Spleen (tissue), 11 donors: ENCODE results near the gene GSDME. TPM values are rescaled to one million over a fixed set of nuclear protein-coding genes. Genes with fewer than 3 reads are reported as not detected.

ENCODE experiments used
- DNase-seq: peaks from one replicate; pipeline ENCODE4 v3.0.0-alpha.2; 2020
- H3K27ac ChIP-seq, 8 donors: fragments of 200-600 bp; sonication (generic) in 7 of 8; 1 replicate in 4 of 8; 2 replicates in 4 of 8; pipeline versions ENCODE4 v1.5.0 to v1.8.0; 2016 to 2021; ENCODE audit warnings: inconsistent platforms in 4 of 8, mild to moderate bottlenecking in 4 of 8, moderate library complexity in 1 of 8
- H3K27me3 ChIP-seq, 7 donors: fragments of 200-600 bp; sonication (generic) in 6 of 7; replicated peaks in 1 of 7; 1 replicate in 4 of 7; 2 replicates in 3 of 7; pipeline versions ENCODE4 v1.5.0 to v1.8.0; 2016 to 2021; ENCODE audit warnings: inconsistent platforms in 3 of 7, mild to moderate bottlenecking in 1 of 7
- H3K36me3 ChIP-seq, 6 donors: fragments of 200-600 bp; sonication (generic) in 5 of 6; 1 replicate in 4 of 6; 2 replicates in 2 of 6; pipeline versions ENCODE4 v1.5.0 to v1.8.0; 2016 to 2021; ENCODE audit warnings: inconsistent platforms in 2 of 6
- H3K4me1 ChIP-seq, 6 donors: fragments of 200-600 bp; sonication (generic) in 5 of 6; 1 replicate in 3 of 6; 2 replicates in 3 of 6; pipeline versions ENCODE4 v1.5.0 to v1.8.0; 2016 to 2021; ENCODE audit warnings: inconsistent platforms in 3 of 6
- H3K4me3 ChIP-seq, 8 donors: fragments of 200-600 bp; sonication (generic) in 7 of 8; 1 replicate in 4 of 8; 2 replicates in 4 of 8; pipeline versions ENCODE4 v1.5.0 to v1.8.0; 2016 to 2021; ENCODE audit warnings: inconsistent platforms in 4 of 8, mild to moderate bottlenecking in 4 of 8, moderate library complexity in 2 of 8
- H3K9me3 ChIP-seq, 8 donors: fragments of 200-600 bp; sonication (generic) in 7 of 8; 1 replicate in 4 of 8; 2 replicates in 4 of 8; pipeline versions ENCODE4 v1.5.0 to v1.8.0; 2016 to 2021; ENCODE audit warnings: inconsistent platforms in 4 of 8
- POLR2A ChIP-seq, 3 donors: fragments of 450-650 bp; IDR thresholded peaks; one replicate each; pipeline ENCODE4 v1.5.1; 2017; ENCODE audit warnings: antibody characterized with exemption in 3 of 3, mild to moderate bottlenecking in 1 of 3
- POLR2AphosphoS5 ChIP-seq, 3 donors: sonication (generic); formaldehyde crosslinking; IDR thresholded peaks; one replicate each; pipeline ENCODE4 v1.5.1; 2017; ENCODE audit warnings: antibody characterized with exemption in 3 of 3
- WGBS, 5 donors: extraction: QIAGEN DNeasy Blood & Tissue Kit in 3 of 5; methylation state at CpG; one replicate each; pipeline versions ENCODE4 v1.1.5 to v1.1.7; 2013 to 2018; 5-methylcytosine and 5-hydroxymethylcytosine counted together
- intact Hi-C: fragments of 100-400 bp; cut with DNase I; formaldehyde crosslinking; loops from one replicate; pipeline ENCODE4 v1.15.0; 2023; ENCODE audit warnings: low total_unique reads
- polyA plus RNA-seq, 3 donors: library from polyadenylated mRNA; stranded (reverse); fragments of 200-250 nt; gene quantifications; one replicate each; pipeline ENCODE4 v1.2.1, GENCODE V29; 2013
- total RNA-seq, 7 donors: library from RNA; depleted of rRNA in 3 of 7; stranded (reverse); fragments of >200 nt in 3 of 7; fragmentation: NEBNext Ultra II Directional in 4 of 7; extraction: Animal tissue kit (Norgen Biotek cat#: 25700) in 4 of 7; gene quantifications; one replicate each; pipeline versions ENCODE4 v1.1.0 to v1.2.1, GENCODE V29; 2016 to 2021
- TF ChIP-seq, protein P1 (sequence below), 11 experiments: fragments of 200-600 bp in 7 of 11; fragments of 450-650 bp in 4 of 11; sonication (generic) in 4 of 11; IDR thresholded peaks in 8 of 11; conservative IDR thresholded peaks in 3 of 11; 1 replicate in 7 of 11; 2 replicates in 4 of 11; pipeline versions ENCODE4 v1.4.0 to v1.8.0; 2016 to 2021; ENCODE audit warnings: antibody characterized with exemption in 11 of 11, inconsistent platforms in 4 of 11, mild to moderate bottlenecking in 1 of 11
- donor health status: healthy with polysubstance abuse.
- donor health status: DM: no; HTN: no; CAD: no; lungs with moderate emphysema.
- donor health status: DM: no; HTN: no; CAD: no.
- donor health status: Bipolar disorder and iron deficiency.
- donor health status: healthy.
- donor health status: DM: no; HTN: no; CAD: no.
- donor health status: DM: yes; HTN: yes; CAD: no.

GSDME gene
- total and polyA plus RNA-seq, 10 donors = 2.3 to 9.7 (median 4.2) TPM

DNA sequence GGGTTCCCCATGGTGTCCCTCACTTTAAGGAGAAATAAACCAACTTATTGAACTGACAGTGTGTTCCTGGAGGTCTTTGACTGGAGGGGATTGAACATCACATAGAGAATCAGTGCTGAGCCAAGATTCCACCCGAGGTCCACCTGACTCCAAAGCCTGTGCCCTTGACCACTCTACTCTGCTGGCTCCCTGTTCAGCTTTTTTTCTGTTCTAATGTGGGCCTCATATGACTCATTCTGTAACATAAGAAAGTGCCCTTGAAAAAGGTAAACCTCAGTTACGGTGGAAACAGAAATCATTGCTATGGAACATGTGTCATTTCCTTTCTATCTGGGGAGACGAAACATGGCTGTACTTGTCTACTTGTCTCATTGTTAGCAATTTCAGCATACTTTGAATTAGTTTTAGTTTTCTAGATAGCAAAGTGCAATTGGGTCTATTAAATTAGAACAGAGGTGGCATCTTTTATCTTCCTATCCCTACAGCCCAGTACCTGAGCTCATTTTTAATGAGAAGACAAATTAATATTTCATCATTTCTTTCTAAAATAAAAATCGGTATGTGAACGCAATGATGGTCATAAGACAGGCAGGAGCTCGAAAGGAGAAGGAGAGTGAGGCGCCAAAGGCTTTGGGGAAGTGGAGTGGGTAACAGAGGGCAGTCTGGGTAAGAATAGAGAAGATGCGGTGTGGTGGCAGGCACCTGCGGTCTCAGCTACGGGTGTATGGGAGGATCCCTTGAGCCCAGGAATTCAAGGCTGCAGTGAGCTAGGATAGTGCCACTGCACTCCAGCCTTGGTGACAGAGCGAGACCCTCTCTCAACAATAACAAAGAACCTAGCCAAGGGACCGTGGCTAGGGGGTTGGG lies 1.5 kb downstream of the GSDME start:
- Histone ChIP-seq H3K4me1 (peaks cover 0 to 27% (median 9%) of the 10 kb centered on the region in 6 donors), H3K4me3 (peak overlapping the region in 2 of 8 donors; percentile 63 to 69), H3K36me3 (no peaks in the 10 kb centered on the region), H3K27ac (no peak overlapping the region), H3K9me3 (no peaks in the 10 kb centered on the region), H3K27me3 (peaks cover 0 to 55% (median 32%) of the 10 kb centered on the region in 7 donors)
- intact Hi-C loops = no loop called here
- WGBS, 5 donors = 66 to 72% (median 69%) methylated on average over 12 of the region's 12 CpGs
- TF ChIP-seq, protein P1, sequence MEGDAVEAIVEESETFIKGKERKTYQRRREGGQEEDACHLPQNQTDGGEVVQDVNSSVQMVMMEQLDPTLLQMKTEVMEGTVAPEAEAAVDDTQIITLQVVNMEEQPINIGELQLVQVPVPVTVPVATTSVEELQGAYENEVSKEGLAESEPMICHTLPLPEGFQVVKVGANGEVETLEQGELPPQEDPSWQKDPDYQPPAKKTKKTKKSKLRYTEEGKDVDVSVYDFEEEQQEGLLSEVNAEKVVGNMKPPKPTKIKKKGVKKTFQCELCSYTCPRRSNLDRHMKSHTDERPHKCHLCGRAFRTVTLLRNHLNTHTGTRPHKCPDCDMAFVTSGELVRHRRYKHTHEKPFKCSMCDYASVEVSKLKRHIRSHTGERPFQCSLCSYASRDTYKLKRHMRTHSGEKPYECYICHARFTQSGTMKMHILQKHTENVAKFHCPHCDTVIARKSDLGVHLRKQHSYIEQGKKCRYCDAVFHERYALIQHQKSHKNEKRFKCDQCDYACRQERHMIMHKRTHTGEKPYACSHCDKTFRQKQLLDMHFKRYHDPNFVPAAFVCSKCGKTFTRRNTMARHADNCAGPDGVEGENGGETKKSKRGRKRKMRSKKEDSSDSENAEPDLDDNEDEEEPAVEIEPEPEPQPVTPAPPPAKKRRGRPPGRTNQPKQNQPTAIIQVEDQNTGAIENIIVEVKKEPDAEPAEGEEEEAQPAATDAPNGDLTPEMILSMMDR (IDR thresholded peaks at IDR 0.05 in 8 of 11, conservative IDR thresholded peaks at IDR 0.05 in 3 of 11) = no peak
- TF ChIP-seq POLR2A (IDR thresholded peaks at IDR 0.05) = no peak
- no peak for TF ChIP-seq POLR2AphosphoS5 (IDR thresholded peaks at IDR 0.05)
- DNase-seq = no peak

DNA sequence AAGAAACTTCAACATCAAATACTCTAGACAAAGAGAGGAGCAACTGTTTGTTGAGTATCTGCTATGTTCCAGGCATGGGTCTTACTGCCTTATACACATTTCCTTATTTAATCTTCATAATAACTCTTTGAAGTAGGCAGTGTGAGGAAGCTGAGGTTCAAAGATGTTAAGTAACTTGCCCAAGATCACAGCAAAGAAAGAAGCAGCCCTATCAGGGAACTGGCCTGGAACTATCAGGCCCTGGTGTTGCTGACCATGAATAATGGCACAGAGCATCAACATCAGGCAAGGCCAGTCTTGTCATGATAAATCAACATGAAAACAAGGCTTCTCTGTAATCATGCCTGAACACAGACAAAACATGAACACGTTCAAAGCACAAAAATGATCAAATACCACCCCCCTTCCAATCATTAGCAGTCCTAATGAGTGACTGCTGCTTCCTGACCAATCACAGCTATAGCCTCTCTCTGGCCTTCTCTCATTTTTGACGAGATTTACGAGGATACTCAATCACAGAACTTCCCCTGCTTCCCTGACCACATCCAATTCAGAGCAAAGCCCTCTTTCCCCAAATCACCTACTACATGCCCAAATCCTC lies 2.3 kb downstream of the GSDME start:
- 73 to 89% (median 80%) methylated on average over 3 of the region's 3 CpGs for WGBS, 5 donors
- intact Hi-C loops = no loop called here
- Histone ChIP-seq H3K27ac (no peak overlapping the region), H3K36me3 (no peaks in the 10 kb centered on the region), H3K27me3 (peaks cover 0 to 47% (median 32%) of the 10 kb centered on the region in 7 donors), H3K9me3 (no peaks in the 10 kb centered on the region), H3K4me1 (peaks cover 0 to 27% (median 9%) of the 10 kb centered on the region in 6 donors), H3K4me3 (no peak overlapping the region)
- TF ChIP-seq, protein P1 (IDR thresholded peaks at IDR 0.05 in 8 of 11, conservative IDR thresholded peaks at IDR 0.05 in 3 of 11) = no peak
- no peak for TF ChIP-seq POLR2A (IDR thresholded peaks at IDR 0.05)
- no peak for TF ChIP-seq POLR2AphosphoS5 (IDR thresholded peaks at IDR 0.05)
- no peak for DNase-seq

DNA sequence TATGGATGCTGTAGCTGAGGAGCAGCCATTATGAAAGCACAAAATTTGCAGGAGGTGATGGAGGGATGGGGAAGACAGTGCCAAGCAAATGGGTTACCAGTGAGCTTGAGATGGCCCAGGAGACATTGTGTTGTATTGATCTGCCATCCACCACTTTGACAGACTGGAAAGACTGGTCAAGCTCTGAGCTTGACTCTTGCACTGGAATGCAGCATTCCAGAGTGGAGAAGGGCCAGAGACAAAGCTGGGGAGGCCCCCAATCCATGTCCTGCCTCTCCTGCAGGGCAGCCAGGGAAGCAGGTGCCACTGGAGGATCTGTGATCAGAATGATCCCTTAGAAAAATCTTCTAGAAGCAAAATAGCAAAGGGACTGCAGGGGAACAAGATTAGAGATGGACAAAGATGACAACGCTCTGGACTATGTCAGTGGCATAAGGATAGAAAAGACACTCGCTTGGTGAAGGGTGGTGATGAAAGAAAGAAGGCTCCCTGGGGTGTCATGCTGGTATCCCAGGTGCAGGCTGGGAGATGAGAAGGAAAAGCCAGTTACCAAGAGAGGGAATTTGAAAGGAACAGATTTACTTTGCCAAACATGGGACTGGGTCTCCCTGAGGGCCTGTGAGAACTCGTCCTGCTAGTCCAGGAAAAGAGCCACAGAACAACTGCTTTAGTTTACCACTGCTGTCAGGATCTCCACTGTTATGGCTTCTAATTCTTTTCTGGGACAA lies 5.0 kb downstream of the GSDME start:
- WGBS, 5 donors = 82 to 96% (median 85%) methylated on average over 3 of the region's 3 CpGs
- H3K4me1 ChIP-seq = peaks cover 0 to 17% (median 5%) of the 10 kb centered on the region in 6 donors
- no peak for TF ChIP-seq POLR2AphosphoS5 (IDR thresholded peaks at IDR 0.05)
- no peak for TF ChIP-seq POLR2A (IDR thresholded peaks at IDR 0.05)
- no peaks in the 10 kb centered on the region for H3K9me3 ChIP-seq
- intact Hi-C loops = no loop called here
- no peaks in the 10 kb centered on the region for H3K36me3 ChIP-seq
- H3K27ac ChIP-seq = no peak overlapping the region
- DNase-seq = no peak
- H3K27me3 ChIP-seq = peaks cover 0 to 20% (median 13%) of the 10 kb centered on the region in 7 donors
- no peak overlapping the region for H3K4me3 ChIP-seq

DNA sequence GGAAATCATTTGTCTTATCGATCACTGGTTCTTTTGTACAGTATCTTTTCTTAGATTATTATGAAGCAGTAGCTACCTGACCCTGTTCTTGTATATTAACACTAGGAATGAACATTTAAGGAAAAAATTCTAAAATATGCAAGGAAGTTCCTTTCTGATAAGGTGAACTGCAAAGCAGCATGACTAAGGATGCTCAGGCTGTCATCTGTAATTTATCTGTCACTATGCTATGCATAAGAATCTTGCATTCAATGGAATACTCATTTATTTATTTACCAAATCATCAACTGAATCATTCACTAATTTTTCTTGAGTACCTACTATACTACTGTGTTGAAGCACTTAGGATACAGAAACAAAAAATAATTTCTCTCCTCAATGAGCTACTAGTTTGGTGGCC lies 5.8 kb downstream of the GSDME start:
- TF ChIP-seq, protein P1 (IDR thresholded peaks at IDR 0.05 in 8 of 11, conservative IDR thresholded peaks at IDR 0.05 in 3 of 11) = no peak
- TF ChIP-seq POLR2AphosphoS5 (IDR thresholded peaks at IDR 0.05) = no peak
- no peak for TF ChIP-seq POLR2A (IDR thresholded peaks at IDR 0.05)
- H3K27ac ChIP-seq = no peak overlapping the region
- DNase-seq = no peak
- no peak overlapping the region for H3K4me3 ChIP-seq
- H3K36me3 ChIP-seq = no peaks in the 10 kb centered on the region
- H3K4me1 ChIP-seq = peaks cover 0 to 9% (median 2%) of the 10 kb centered on the region in 6 donors
- H3K9me3 ChIP-seq = no peaks in the 10 kb centered on the region
- H3K27me3 ChIP-seq = peaks cover 0 to 12% (median 5%) of the 10 kb centered on the region in 7 donors
- intact Hi-C loops = no loop called here
- 84 to 97% (median 96%) methylated on average over 1 of the region's 1 CpG for WGBS, 5 donors
